Endodermal cell (in vitro differentiated cells): Measurements from ENCODE around the gene SFT2D1. TPM values are rescaled to one million over a fixed set of nuclear protein-coding genes. Genes with fewer than 3 reads are reported as not detected.

Source experiments
- DNase-seq: peaks from one replicate; pipeline ENCODE4 v3.0.0-alpha.2; 2017
- H3K27ac ChIP-seq: 2 replicates; pipeline ENCODE4 v1.5.1; 2013; ENCODE audit warnings: mild to moderate bottlenecking, low read depth, low read length, moderate library complexity
- H3K27me3 ChIP-seq: 2 replicates; pipeline ENCODE4 v1.6.1; 2013; ENCODE audit warnings: mild to moderate bottlenecking, low read length, moderate library complexity; ENCODE audit not compliant: insufficient read depth, control insufficient read depth, poor library complexity, severe bottlenecking
- H3K36me3 ChIP-seq: 2 replicates; pipeline ENCODE4 v1.7.0; 2013; ENCODE audit warnings: mild to moderate bottlenecking, low read length, moderate library complexity; ENCODE audit not compliant: control insufficient read depth, insufficient read depth
- H3K4me1 ChIP-seq: one replicate; pipeline ENCODE4 v1.7.0; 2013; ENCODE audit warnings: low read length; ENCODE audit not compliant: control insufficient read depth, insufficient read depth
- H3K4me3 ChIP-seq: 2 replicates; pipeline ENCODE4 v1.5.1; 2013; ENCODE audit warnings: mild to moderate bottlenecking, low read length, moderate library complexity
- H3K9ac ChIP-seq: 2 replicates; pipeline ENCODE4 v1.6.1; 2013; ENCODE audit warnings: mild to moderate bottlenecking, low read length, moderate library complexity; ENCODE audit not compliant: poor library complexity, severe bottlenecking; ENCODE audit errors: extremely low read depth
- H3K9me3 ChIP-seq: 2 replicates; pipeline ENCODE4 v1.6.1; 2013; ENCODE audit warnings: mild to moderate bottlenecking, low read length, moderate library complexity; ENCODE audit not compliant: control insufficient read depth
- H3K27ac Mint-ChIP-seq: 2 replicates; pipeline ENCODE4 v1.8.0; 2020; ENCODE audit warnings: mixed read lengths
- H3K27me3 Mint-ChIP-seq: 2 replicates; pipeline ENCODE4 v1.8.0; 2021; ENCODE audit warnings: mild to moderate bottlenecking, mixed read lengths; ENCODE audit not compliant: insufficient read depth
- H3K36me3 Mint-ChIP-seq: 2 replicates; pipeline ENCODE4 v1.8.0; 2020; ENCODE audit warnings: low read depth, mixed read lengths
- H3K4me1 Mint-ChIP-seq: 2 replicates; pipeline ENCODE4 v1.8.0; 2020; ENCODE audit warnings: mixed read lengths
- H3K4me3 Mint-ChIP-seq: 2 replicates; pipeline ENCODE4 v1.8.0; 2020; ENCODE audit warnings: mild to moderate bottlenecking, moderate library complexity, mixed read lengths
- H3K9me3 Mint-ChIP-seq: 2 replicates; pipeline ENCODE4 v1.8.0; 2020; ENCODE audit warnings: mild to moderate bottlenecking, mixed read lengths
- CTCF ChIP-seq: fragments of 200-600 bp; sonication (generic); conservative IDR thresholded peaks from 2 replicates; pipeline ENCODE4 v1.5.0; 2021; ENCODE audit warnings: antibody characterized with exemption, mild to moderate bottlenecking
- WGBS, 2 experiments: methylation state at CpG; one replicate each; pipeline versions ENCODE4 v1.1.5 to v1.1.7; 2013; ENCODE audit warnings: missing lambda C conversion rate in 2 of 2, mixed read lengths in 1 of 2; ENCODE audit not compliant: insufficient coverage in 1 of 2, insufficient read length in 1 of 2; 5-methylcytosine and 5-hydroxymethylcytosine counted together
- total RNA-seq, 2 donors: library from RNA; stranded (reverse); fragmentation: NEBNext Ultra II Directional in 1 of 2; extraction: Animal tissue kit (Norgen Biotek cat#: 25700) in 1 of 2; gene quantifications; 2 replicates in 1 of 2; 3 replicates in 1 of 2; pipeline ENCODE4 v1.2.1, GENCODE V29; 2021

SFT2D1 gene
- total RNA-seq, 2 donors from 2014 or later = 42.4 to 53.9 TPM

DNA sequence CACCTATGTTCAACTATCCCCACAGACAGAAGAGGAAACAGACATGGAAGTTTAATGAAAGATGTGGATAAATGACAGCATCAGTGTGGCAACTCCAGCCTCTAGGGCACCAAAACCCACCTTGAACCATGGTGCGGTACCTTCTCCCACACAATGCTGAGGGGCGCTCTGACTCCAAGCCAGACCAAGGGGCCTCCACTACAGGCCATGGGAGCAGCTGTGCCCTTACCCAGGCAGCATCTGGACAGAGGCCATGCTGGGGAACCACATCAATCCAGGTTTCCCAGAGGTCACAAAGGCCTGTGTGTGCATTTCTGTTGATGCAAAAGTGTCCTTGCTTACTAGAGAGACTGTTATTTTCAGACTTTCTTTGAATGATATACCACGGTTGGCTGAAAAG is 38.2 kb downstream of the SFT2D1 start:
- H3K4me3 Mint-ChIP-seq = no peak overlapping the region
- no peak overlapping the region for H3K27ac Mint-ChIP-seq
- peak; percentile 33 for TF ChIP-seq CTCF
- DNase-seq = no peak
- peaks cover 6% of the 10 kb centered on the region for H3K4me1 Mint-ChIP-seq
- Histone ChIP-seq H3K36me3 (no peaks in the 10 kb centered on the region), H3K4me1 (no peaks in the 10 kb centered on the region), H3K9me3 (no peaks in the 10 kb centered on the region), H3K27ac (no peak overlapping the region), H3K9ac (no peak overlapping the region), H3K27me3 (peaks cover 50% of the 10 kb centered on the region), H3K4me3 (no peak overlapping the region)
- no peaks in the 10 kb centered on the region for H3K36me3 Mint-ChIP-seq
- H3K9me3 Mint-ChIP-seq = peaks cover 6% of the 10 kb centered on the region
- WGBS, 2 experiments = 83 to 85% methylated on average over 1 to 3 of the region's 3 CpGs
- H3K27me3 Mint-ChIP-seq = peaks cover 36% of the 10 kb centered on the region

DNA sequence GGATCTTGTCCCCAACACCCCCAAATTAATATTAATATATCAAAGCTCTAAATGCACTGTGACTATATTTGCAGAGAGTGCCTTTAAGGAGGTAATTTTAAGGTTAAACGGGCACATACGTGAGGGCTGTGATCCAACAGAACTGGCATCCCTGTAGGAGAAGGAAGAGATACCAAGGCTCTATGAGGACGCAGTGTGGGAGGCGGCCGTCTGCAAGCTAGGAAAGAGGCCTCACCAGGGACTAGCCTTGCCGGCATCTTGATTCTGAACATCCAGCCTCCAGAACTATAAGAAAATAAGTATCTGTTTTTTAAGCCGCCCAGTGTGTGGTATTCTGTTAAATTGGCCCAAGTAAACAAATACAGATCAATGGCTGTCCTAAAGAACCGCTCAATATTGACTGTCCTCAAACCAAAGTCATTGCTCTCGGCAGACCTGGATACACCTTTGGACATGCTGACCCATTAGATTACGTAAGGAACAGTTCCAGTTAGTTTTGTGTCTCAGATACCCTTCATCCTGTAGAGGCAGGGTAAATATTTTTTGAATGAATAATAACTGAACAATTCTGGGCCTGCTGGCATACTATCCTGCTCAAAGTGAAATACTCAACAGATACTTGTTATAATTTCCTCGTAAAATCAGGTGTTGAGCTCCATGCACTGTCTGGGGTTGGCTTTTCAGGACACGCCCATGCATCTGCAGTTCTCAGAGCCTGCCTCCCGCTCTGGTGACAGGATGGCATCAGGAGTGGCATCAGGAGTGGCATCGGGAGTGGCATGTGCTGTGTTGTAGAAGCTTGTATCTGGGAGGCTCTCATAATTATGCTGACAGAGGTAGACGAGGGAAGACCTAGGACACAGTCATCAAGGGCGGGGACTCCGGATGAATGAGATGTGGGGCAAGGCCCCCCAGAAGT is 40.5 kb downstream of the SFT2D1 start:
- 93 to 94% methylated on average over 12 to 17 of the region's 17 CpGs for whole genome bisulfite sequencing, 2 experiments
- no peak overlapping the region for H3K27ac Mint-ChIP-seq
- no peak for DNase-seq
- H3K4me3 ChIP-seq = no peak overlapping the region
- H3K9me3 Mint-ChIP-seq = peaks cover 19% of the 10 kb centered on the region
- H3K9ac ChIP-seq = no peak overlapping the region
- peaks cover 29% of the 10 kb centered on the region for H3K27me3 ChIP-seq
- H3K36me3 ChIP-seq = no peaks in the 10 kb centered on the region
- no peaks in the 10 kb centered on the region for H3K4me1 ChIP-seq
- no peak overlapping the region for H3K27ac ChIP-seq
- no peaks in the 10 kb centered on the region for H3K36me3 Mint-ChIP-seq
- H3K4me1 Mint-ChIP-seq = no peaks in the 10 kb centered on the region
- no peak overlapping the region for H3K4me3 Mint-ChIP-seq
- no peaks in the 10 kb centered on the region for H3K9me3 ChIP-seq
- TF ChIP-seq CTCF = no peak
- H3K27me3 Mint-ChIP-seq = peaks cover 31% of the 10 kb centered on the region

DNA sequence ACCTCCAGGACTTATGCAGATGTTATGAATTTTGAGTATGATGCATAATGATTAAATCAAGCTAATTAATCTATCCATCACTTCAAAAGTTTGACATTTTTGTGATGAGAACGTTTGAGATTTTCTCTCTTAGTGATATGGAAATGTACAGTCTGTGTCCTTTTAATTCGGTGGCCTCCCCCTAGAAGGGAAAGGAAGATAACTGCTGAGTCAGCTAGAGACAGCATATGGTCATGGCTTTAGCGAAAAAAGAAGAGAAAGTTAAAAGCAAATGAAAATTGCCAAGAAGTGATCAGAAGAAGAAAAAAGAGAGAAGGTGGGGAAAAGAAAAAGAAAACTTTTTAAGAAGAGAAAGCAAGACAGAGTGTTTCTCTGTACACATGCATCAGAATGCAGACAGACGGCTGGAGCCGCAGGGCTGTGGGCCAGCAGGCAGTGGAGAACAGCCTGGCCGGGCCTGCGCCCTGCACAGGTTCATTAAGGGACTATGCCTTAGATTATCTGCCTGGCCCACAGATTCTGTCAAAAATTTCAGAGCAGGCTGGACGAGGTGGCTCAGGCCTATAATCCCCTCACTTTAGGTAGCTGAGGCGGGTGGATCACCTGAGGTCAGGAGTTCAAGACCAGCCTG is 41.9 kb downstream of the SFT2D1 start:
- Mint-ChIP-seq H3K9me3 (peaks cover 31% of the 10 kb centered on the region), H3K27me3 (peaks cover 20% of the 10 kb centered on the region), H3K36me3 (no peaks in the 10 kb centered on the region), H3K4me1 (no peaks in the 10 kb centered on the region), H3K27ac (no peak overlapping the region), H3K4me3 (no peak overlapping the region)
- H3K4me3 ChIP-seq = no peak overlapping the region
- H3K36me3 ChIP-seq = no peaks in the 10 kb centered on the region
- no peak for TF ChIP-seq CTCF
- H3K4me1 ChIP-seq = no peaks in the 10 kb centered on the region
- 89 to 93% methylated on average over 6 to 9 of the region's 9 CpGs for WGBS, 2 experiments
- peaks cover 5% of the 10 kb centered on the region for H3K9me3 ChIP-seq
- H3K27ac ChIP-seq = no peak overlapping the region
- no peak for DNase-seq
- peaks cover 15% of the 10 kb centered on the region for H3K27me3 ChIP-seq
- no peak overlapping the region for H3K9ac ChIP-seq
